ENCODE measurements around the gene NFIX.

The NFIX gene

DNA sequence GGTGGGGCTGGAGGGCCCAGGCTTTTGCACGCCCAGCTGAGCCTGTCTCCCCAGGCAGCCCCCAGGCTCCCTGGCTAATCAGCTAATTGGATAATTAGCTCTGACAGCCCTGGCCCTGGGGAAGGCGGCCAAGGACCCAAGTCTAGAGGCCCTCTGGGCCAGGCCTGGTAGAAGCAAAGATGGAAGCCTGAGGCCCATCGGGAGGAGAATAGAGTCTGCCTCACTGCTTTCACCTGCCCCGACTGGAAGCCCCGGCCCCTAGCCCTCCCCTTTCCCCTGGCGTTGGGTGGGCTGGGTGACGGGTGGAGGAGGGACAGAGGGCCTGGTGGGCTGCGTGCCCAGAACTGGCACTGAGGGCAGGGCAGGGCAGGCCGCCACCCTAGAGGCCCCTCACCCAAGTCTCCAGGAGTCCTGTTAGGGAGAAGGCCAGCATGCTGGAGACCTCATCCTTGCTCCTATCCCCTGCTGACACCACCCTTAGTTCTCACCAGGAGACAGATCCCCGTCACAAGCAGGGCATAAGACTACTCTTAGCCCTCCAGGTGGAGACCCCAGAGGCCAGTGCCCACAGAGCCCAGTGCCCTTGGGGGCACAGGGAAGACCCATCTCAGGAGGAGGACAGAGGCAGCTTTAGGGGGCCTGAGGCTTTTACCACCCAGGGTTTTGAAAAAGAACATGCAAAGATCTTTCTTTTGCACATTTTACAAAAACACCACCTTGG lies 95.4 kb downstream of the NFIX start:
- DNase-seq (ENCODE audit: low read depth in 1 of 2, low spot score in 1 of 2) = no peak

DNA sequence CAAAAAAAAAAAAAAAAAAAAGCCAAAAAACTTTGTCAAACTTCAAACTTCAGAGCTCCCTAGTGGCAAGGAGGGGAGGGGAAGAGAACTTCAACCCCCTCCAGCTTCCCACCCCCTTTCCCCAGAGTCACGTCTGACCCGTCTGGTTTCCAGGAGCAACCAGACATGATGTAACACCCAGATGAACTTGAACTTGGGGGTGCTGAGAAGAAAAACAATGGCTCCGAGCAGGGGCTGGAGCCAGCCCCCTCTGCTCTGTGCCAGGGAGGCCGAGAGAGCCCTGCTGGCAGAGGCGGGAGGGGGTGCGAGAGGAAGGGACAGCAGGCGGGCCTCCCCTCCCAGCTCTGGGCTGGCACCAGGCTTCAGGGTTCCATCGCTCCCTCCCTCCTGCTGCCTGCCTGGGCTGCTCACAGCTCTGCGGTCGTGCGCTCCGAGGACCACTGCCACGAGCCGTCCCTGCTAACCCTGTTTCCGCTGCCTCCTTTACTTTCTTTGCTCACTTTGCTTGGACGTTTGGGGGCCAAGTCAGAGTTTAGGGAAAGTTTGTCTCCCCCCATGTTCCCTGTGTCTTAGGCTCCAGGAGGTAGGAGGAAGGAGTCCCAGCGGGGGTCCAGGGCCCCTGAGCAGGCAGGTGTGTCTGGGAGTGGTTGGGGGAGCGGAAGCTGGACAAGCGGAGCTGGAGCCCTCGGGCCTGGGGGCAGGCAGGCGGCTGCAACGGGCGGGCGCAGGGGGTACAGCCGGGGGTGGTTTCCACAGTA lies 96.3 kb downstream of the NFIX start:
- no peak for DNase-seq (ENCODE audit: low read depth in 1 of 2, low spot score in 1 of 2)

DNA sequence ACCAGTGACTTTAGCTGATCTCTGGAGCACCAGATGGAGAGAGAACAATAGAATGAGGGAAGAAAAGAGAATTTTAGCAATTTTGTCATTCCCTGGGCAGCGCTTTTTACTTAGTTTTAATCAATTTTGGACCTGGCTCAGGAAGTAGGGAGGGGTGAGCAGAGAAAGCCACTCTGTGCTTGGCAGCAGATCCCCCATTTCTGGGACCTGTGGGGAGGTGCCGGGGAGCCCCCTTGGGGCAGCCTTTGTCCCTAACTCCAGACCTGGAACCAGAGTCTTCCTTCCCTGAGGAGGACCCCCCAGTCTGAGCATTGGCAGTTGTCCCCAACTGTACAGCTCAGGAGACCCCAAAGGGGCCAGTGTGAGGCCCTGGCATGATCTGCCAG lies 96.9 kb downstream of the NFIX start:
- no peak for DNase-seq (ENCODE audit: low read depth in 1 of 2, low spot score in 1 of 2)

DNA sequence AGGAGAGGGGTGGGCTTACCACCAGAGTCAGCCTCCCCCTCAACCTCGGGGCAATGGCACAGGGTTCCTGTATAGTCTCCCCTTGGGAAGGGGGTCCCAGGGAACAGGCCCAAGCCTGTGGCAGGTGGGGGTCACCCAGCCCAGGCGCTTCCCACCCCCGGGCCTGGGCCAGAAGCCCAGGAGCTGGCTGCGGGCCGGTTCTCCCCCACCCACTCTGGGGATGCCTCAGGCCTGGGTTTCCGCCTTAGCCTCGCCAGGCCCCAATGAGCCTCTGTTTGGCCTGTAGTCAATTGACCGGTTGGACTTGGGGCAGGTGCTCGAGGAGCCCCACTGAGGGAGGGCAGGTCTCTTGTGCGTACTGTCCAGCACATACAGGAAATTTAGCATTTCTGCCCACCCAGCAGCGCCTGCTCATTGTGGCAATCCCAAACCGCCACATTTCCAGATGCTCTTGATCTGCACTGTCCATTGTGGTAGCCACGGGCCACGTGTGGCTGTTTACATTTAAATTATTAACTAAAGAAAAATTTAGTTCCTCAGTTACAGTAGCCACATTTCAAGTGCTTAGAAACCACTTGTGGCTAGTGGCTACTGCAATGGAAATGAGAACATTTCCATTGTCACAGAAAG lies 97.4 kb downstream of the NFIX start:
- no peak for DNase-seq (ENCODE audit: low read depth in 1 of 2, low spot score in 1 of 2)

DNA sequence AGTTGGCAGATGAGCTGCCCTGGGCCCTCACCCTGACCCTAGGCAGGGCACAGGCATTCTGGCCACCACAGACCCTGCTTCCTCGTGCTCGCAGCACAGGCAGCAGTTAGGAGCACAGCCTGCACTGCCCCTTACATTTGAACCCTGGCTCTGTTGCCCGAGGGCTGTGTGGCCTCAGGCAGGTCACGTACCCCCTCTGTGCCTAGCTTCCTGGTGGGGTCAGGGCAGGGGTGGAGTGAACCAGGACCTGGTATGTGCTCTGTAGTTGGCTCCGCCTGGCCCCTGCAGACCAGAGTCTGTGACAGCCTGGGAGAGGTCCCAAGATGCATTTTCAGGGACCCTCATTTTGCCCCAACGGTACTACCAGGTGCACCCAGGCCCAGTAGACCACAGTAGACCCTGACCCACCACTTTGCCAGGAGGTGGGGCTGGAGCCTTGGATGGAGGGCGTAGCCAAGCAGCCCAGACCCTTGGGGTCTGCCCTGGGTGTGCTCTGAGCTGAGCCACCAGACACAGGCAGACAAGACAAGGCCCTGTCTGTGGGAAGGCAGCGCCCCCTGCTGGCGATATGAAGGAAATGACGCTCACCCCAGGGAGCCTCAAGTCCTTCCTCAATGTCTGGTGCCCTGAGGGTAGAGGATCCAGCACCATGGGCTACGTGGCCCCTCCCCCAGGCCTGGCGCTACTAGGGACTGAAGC lies 98.3 kb downstream of the NFIX start:
- peak; percentile 56 to 69 for DNase-seq (ENCODE audit: low read depth in 1 of 2, low spot score in 1 of 2)

DNA sequence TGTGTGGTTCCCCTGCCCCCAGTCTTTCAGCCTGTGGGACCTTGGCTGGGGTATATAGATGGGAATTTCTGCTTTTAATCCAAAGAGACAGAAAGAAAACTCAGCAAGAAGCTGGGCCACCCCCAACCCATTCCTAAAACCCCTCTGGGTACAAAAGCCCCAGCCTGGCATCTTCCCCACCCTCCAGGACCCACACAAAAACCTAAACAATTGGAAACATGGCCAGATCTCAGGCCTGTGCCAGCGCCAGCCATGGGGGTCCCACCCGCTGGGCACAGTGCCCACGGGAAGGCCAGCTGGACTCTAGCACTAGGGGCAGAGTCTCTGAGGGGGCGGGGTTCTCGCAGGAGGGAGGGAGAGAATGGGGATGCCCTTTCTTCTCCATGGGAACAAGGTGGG lies 98.8 kb downstream of the NFIX start:
- no peak for DNase-seq (ENCODE audit: low read depth in 1 of 2, low spot score in 1 of 2)

DNA sequence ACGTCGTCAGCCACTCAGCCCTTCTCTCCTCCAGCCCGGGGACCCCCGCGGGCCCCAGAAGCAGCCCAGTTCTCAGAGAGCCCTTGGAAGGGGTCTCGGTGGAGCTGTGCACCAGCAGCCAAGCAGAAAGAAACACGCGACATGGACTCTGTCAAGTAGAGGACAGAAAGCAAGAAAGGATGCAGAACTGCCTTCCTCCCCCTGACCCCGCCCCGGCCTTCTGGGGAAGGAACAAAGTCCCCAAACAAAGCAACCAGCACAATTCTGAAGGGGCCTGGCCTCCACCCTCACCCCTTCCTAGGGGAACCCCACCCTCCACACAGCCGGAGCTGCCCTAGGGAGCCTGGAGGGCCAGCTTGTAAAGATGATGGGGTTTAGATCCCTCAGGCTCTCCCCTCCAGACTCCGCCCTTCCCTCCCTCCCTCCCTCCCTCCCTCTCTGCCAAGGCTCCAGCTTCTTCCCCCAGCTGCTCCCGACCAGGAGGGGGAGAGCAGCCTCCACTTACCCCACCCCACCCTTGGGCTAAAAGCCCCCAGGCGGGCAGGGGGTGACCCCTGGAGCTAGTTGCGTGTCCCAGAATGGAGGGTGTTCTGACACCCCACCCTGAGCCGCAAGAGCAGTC lies 99.6 kb downstream of the NFIX start:
- DNase-seq (ENCODE audit: low read depth in 1 of 2, low spot score in 1 of 2) = no peak

DNA sequence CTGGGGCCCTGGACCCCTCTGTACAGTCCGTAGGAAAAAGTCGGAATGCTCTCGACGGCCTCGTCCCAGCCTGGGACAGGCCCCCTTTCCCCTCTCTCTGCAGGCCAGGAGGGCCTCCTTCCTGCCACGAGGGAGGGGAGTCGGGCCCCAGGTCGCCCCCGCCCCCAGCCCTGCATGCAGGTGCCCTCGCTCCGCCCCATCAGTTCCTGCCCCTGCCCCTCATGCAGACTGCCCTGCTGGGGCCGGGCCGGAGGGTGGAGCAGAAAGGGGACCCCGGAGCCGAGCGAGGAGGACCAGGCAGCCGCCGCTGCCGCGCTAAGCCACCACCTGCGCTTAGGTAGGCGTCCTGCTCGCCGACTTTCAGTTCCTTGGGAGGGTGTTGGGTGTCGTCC lies 100.1 kb downstream of the NFIX start:
- no peak for DNase-seq (ENCODE audit: low read depth in 1 of 2, low spot score in 1 of 2)

DNA sequence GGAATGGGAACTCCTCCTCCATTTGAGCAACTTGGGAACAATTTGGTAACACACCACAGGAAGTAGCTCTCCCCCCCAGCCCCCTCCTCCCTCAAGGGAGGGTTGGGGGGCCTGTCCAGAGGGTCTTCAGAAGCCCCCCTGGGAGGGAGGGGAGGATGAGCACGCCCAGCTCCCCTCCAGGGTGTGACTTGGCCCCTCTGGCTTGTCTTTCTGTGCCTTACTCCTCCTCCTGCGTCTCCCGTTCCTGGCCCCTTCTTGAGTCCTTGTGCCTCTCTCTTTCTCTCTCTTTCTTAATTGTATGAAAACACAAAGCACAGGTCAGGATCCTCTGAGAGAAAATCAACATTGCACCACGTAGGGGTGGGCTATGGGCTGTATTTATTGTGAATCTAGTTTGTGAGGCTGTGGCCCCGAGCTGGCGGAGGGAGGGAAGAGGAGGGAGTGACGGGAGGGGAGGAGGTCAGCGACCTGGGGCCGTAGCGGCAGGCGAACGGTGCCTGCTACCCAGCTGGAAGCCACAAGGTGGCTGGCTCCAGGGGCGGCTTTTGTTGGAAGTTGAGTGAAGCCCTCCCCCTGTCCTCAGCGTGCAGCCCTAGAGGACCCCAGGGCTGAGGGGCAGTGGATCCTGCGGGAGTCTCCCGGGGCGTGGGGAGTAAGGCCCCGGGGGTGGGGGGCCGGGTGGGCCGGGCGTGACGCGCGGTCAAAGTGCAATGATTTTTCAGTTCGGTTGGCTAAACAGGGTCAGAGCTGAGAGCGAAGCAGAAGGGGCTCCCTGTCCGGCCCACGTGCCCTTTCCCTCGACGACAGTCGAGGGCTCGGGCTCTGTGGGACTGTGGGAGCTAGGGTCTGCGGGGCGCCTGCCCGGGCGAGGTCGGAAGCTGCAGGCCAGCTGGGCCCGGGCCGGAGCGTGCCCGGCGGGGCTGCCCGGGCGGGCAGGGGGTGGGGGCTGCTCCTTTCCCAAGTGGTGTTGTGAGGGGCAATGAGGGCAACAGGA lies 101.0 kb downstream of the NFIX start:
- no peak for DNase-seq (ENCODE audit: low read depth in 1 of 2, low spot score in 1 of 2)

DNA sequence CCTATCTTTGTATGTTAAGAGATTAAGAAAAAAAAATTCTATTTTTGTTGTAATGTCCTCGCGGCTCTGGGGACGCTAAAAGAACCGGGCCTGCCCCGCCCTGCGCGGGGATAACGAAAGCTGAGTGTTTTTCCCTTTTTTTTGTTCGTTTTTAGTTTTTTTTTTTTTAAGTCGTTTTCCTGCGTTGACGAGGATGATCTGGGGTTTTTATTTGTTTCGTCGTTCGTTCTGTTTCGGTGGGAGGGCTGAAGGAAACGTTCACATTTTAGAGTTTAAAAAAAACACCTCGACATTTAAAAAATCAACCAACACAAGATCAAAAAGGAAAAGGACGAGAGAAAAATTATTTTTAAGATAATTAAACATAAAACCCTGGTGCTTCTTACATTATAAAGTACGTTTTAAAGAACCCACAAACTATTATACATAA lies 101.8 kb downstream of the NFIX start:
- DNase-seq (ENCODE audit: low read depth in 1 of 2, low spot score in 1 of 2) = no peak

DNA sequence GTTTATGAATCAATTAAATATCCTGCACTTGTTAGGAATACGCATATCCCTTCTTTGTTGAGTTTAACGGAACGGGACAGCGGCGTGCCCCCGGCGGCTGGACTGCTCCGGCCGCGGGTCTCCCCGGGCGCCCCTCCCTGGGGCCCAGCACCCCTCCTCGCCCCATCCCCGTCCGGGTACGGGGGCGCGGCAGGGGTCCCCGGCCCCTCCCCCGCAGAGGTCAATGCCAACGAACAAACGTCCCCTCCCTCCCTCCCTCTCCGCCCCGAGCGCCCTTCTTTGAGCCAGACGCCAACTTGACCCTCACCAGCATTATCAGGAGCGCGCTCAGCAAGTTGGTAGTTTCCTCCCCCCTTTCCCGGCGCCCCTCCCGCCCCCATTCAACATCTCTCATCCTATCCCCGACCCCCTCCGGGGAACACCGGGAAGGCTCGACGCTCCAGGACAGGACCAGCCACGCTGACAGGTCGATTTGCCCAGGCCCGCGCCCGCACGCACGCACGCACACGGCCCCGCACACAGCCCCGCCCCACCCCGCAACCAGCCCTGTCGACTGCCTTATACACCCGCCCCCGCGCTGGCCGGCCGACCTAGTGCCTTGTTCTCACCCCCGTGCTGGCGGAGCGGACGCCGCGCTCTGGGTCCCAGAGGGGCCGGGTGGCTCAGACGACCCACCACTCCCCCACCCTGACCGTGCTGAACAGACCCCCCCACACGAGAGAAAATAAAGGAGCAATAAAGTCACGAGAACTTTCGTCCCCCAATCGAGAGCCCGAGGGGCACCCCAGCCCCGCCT lies 102.4 kb downstream of the NFIX start:
- DNase-seq (ENCODE audit: low read depth in 1 of 2, low spot score in 1 of 2) = no peak

DNA sequence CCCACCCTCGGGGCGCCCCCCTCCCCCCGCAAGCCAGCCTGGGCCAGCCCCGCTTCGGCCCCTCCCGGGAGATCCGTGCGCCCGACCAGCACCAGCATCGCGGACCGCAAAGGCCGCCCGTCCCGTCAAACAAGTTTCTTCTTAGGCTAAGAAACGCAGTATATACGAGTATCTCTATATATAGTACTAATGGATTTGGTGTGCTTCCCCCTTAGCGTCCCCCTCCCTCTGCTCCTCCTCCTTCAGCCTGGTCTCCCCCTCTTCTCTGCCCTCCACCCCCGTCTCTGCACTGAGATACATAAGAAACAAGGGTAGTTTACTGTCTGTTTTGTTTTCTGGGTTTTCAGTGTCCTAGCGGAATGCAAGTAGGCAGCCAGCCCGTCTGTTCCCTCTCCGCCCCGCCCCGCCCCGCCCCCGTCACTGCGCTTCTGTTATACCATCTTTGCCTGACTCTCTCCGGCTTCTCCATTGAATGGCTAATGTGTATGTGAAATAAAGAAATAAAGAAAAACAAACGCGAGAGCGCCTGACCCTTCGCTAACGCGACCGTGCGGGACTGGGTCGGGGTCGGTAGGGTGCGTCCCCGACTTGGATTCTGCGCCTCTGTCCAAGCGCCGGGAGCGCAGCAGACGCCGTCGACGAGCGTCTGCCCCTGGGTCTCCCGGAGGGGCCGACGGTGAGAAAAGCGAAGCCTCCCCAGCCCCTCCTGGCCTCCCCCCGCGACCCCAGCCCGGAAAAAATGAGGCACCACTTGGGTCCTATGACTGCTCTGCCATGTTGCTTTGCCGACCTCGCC lies 103.2 kb downstream of the NFIX start:
- no peak for DNase-seq (ENCODE audit: low read depth in 1 of 2, low spot score in 1 of 2)

DNA sequence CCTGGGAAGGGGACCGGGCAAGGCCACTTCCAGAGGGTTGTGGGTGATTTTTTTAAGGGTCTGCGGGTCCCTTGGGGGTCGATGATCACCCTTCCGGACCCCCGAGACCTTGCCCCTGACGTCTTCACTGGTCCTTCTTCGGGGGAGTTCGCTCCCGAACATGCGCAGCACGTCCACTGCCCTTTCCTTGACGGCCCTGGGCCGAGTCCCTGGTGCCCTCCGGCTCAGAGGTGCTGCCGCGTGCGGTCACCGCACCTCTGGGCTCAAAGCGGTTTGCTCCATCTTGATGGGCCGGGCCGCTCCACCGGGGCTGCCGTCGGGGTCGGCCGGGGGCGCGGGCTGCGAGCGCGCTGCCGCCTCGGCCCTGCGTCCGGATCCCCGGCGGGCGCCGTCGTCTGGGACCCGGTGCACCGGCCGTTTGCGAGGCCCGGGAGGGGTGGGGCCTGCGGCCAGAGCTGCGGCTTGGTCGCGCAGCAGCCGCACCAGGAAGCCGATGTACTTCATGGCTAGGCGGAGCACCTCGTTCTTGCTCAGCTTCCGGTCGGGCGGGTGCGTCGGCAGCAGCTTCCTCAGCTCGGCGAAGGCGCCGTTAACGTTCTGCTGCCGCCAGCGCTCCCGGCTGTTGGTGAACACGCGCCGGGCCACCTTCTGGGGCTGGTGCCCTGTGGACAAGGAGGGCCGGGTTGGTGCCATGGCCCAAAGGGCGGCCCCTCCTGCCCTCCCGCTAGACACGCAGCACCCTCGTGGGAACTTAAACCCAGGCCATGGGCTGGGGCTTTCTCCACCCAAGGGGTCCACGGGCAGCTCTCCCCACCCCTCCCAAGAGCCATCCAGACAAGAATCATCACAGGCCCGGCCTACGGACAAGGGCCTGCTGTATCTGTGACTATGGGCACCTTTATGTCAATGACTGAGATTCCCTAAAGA lies 104.1 kb downstream of the NFIX start:
- DNase-seq (ENCODE audit: low read depth in 1 of 2, low spot score in 1 of 2) = peak; percentile 62 to 63

DNA sequence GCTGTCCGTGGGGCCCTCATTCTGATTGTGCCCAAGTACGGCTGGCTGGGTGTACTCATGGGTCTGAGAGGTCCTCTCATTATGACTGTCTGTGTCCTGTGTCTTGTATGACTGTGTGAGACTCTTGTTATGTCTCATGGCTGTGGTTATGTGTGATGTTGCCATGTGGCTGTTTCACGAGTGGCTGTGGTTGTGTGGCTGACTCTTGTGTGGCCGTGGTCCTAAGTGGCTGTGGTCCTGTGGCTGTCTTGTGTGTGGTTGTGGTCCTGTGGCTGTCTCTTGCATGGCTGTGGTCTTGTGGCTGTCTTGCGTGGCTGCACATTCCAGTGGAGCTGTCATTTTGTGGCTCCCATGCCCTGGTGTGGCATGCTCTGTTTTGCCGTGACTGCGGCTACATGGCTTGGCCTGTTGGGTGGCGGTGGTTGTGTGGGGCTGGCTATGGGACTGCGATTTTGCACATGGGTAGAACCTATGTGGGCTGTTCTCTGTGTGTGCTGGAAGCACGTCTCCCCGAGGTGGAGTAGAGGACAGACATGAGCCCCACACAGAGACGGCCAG lies 104.8 kb downstream of the NFIX start:
- DNase-seq (ENCODE audit: low read depth in 1 of 2, low spot score in 1 of 2) = peak in 1 of 2 donors; percentile 27

DNA sequence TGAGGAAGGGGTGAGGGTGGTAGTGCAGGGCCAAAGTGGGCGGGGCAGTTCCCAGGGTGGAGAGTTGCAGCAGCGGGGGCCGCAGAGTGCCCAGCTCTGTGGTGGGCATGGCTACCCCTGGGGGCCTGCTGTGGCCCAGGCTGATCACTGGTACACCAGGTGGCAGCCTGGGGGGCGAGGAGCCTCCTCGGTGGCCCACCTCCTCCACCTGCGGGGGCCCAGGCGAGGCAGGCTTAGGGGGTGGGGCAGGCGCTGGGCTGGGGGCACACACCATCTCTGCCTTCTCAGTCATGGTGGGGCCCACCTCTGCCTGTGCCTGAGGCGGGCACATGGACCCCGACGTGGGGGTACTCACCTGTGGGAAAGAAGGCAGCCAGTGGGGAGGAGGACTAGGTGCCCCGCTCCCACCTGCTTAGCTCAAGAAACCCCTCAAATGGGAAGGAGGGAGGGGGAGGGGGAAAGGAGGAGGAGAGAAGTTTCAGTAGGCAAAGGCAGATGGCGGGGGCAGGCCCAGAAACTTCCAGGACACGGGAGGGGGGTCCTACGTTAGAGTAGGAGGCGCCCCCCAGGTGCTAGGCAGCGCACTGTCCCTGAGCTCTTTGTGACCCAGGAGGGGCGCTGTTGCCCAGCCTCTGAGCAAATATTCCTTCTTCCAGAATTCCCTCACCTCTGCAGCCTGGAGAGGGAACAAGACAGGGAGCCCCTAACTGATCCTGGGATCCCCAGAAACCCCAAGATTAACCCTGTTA lies 105.7 kb downstream of the NFIX start:
- no peak for DNase-seq (ENCODE audit: low read depth in 1 of 2, low spot score in 1 of 2)

All from stimulated activated CD4-positive, alpha-beta T cell treated with anti-CD3 and anti-CD28 coated beads, Interleukin-15, amount 100 ng/mL, for 1 hour (primary cell).